Stimulated activated CD4-positive, alpha-beta T cell treated with anti-CD3 and anti-CD28 coated beads, Interleukin-2, amount 100 ng/mL, for 48 hours (primary cell): Measurements from ENCODE around the gene GLIS2.
"Not testable (repeated sequence)": the region's sequence is repeated elsewhere in the genome, so short reads cannot be mapped to it uniquely, and the experiment has no call there.

Experiments
- DNase-seq, 2 donors: peaks; one replicate each; pipeline ENCODE4 v3.0.0-alpha.2; 2020

GLIS2 gene

GRCh38 chr16:4337540-4338088 lies 21.7 kb downstream of the GLIS2 start:
- DNase-seq, result no peak

DNA sequence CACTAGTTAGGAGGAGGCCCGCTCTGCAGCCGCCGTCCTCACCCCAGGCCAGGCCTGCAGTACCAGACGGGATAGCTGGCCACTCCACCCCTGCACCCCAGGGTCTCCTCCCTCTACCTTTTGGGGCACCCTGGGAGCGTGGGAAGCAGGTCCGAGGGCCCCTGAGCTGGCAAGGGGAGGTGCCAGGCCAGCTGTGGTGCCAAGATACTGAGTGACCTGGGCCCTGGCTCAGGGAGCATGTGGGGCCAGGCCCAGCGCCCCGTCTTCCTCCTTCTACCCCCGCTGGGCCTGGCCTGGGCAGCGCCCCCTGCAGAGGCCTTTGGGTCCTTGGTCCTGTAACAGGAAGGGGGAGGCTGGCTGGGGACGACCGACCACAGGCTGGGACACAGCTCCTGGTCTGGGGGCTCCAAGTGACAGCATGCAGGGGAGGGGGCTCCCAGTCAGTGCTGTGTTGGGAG lies 22.3 kb downstream of the GLIS2 start:
- DNase-seq, result no peak

- DNase-seq, result no peak
Observed at GRCh38 chr16:4338712-4339299, 22.9 kb downstream of the GLIS2 start.

DNA sequence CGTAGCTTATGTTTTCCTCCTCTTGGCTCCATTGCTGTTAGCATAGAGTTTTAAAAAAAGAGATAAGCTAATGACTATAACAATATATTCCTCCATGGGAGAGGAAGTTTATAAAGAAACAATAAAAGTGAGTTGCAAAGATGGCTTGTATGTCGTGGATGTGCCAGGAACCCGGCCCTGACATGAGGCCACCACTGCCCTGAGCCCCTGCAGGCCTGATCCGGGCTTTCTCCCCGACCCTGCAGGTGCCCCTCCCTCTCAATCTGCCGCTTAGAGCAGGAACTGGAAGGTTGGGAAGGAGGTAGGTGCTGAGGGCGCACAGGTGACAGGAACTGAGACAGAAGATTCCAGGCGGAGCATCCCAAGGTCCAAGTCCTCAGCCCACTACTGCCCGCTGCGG lies 23.6 kb downstream of the GLIS2 start:
- DNase-seq, result no peak

- DNase-seq, result no peak
Observed at GRCh38 chr16:4339909-4340308, 24.0 kb downstream of the GLIS2 start.

GRCh38 chr16:4340443-4340842 lies 24.6 kb downstream of the GLIS2 start:
- no peak for DNase-seq

DNA sequence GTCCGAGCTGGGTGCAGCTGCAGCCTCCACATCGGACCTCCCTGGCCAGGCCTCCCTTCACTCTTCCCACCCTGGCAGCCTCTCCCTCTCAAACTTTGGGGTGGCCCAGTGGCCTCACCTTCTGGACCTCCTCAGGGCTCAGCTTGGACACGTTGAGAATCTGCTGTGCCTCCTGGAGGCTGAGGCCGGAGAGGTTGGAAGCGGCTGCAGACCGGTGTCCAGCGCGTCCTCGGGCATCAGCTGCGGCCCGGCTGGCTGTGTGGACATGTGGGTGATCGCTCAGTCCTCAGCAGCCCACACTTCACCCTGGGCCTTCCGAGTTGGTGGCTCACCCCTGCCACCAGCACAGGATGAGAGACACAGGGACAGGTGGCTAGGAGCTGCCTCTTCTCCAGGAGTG lies 25.4 kb downstream of the GLIS2 start:
- DNase-seq, result no peak

DNA sequence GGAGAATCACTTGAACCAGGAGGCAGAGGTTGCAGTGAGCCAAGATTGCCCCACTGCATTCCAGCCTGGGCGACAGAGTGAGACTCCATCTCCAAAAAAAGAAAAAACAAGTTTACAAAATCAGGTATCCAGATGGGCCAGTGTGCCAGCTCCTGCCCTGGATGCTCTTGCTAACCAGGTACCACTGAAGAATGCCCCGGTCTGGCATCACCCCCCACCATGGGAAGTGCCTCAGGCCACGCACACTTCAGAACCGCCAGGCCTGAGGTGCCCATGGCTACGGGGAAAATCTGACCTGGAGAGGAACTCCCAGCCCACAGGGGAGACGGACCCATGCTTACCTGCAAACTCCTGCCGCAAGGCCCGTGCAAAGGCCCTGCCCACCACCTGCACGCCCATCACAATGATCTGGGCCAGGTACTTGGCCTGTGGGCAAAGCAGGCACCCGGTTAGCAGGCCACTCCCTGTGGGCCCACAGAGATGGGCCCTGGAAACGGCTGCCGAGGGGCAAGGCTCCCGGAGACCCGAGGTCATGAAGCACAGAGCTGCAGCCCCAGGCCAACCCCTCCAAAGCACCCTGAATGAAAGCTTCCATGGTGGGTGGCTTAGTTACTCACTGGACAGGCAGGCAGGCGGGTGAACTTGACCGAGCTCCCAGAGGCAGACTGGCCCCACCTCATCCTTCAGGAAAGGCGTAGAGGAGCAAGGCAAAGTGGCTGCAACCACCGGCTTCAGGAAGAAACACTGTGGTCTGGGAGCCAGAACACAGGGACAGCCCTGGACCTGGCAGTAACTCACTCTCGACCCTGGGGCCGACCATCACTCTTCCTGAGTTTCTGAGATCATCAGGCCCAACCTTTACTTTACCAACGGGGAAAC lies 27.2 kb downstream of the GLIS2 start:
- DNase-seq, result no peak

DNA sequence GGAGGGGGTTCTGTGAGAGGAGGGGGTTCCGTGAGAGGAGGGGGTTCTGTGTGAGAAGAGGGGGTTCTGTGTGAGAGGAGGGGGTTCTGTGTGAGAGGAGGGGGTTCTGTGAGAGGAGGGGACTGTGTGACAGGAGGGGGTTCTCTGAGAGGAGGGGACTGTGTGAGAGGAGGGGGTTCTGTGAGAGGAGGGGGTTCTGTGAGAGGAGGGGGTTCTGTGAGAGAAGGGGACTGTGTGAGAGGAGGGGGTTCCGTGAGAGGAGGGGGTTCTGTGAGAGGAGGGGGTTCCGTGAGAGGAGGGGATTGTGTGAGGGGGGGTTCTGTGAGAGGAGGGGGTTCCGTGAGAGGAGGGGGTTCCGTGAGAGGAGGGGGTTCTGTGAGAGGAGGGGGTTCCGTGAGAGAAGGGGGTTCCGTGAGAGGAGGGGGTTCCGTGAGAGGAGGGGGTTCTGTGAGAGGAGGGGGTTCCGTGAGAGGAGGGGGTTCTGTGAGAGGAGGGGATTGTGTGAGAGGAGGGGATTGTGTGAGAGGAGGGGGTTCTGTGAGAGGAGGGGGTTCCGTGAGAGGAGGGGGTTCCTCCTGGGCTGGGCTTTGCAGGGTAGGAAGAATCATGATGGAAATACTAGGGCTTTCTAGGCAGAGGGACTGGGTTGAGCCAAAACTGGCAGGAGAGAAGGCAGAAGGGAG lies 28.6 kb downstream of the GLIS2 start:
- DNase-seq, result not testable (repeated sequence)

- no peak for DNase-seq
Observed at GRCh38 chr16:4344983-4345835, 29.3 kb downstream of the GLIS2 start.

- no peak for DNase-seq
Observed at GRCh38 chr16:4345836-4346781, 30.2 kb downstream of the GLIS2 start.

GRCh38 chr16:4347010-4347409 lies 31.1 kb downstream of the GLIS2 start:
- DNase-seq, result no peak

- DNase-seq, result no peak
Observed at GRCh38 chr16:4347765-4348509, 32.1 kb downstream of the GLIS2 start.

DNA sequence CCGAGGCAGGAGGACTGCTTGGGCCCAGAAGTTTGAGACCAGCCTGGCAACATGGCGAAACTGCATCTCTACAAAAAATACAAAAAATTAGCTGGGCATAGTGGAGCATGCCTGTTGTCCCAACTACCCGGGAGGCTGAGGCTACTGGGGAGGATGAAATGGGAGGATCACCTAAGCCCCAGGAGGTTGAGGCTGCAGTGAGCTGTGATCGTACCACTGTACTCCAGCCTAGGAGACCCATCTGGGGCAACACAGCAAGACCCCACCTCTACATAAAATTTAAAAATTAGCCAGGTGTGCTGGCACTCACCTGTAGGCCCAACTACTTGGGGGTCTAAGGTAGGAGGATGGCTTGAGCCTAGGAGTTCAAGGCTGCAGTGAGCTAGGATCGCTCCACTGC lies 33.5 kb downstream of the GLIS2 start:
- DNase-seq, result no peak

DNA sequence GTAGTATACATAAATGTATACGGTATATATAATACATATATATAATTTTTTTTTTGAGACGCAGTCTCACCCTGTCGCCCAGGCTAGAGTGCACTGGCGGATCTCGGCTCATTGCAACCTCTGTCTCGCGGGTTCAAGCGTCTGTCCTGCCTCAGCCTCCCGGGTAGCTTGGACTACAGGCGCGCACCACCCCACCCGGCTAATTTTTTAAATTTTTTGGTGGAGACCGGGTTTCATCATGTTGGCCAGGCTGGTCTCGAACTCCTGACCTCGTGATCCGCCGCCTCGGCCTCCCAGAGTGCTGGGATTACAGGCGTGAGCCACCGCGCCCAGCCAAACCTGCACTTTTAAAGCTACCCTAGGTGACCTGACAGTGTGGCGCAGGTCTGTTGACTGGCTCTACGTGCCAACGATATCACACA lies 34.5 kb downstream of the GLIS2 start:
- peak in 1 of 2 donors; percentile 25 for DNase-seq

GRCh38 chr16:4350787-4351659 lies 35.2 kb downstream of the GLIS2 start, which contains the start of gene PAM16:
Gene PAM16, minus strand, starts transcription at chr16:4351321. Its CDS starts 87 bp downstream, at chr16:4351234.
- DNase-seq, result peak; percentile 98 to 99

DNA sequence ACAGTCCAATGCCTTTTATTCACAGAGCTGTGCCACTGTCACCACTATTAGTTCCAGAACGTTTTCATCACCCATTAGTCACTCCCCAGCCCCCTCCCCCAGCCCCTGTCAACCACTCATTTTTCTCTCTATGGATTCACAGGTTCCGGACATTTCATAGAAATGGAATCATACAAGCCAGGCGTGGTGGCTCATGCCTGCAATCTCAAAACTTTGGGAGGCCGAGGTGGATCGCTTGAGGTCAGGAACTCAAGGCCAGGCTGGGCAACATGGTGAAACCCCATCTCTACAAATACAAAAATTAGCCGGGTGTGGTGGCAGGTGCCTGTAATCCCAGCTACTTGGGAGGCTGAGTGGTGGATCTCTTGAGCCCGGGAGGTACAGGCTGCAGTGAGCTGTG lies 36.0 kb downstream of the GLIS2 start:
- no peak for DNase-seq

- no peak for DNase-seq
Observed at GRCh38 chr16:4352843-4353242, 37.0 kb downstream of the GLIS2 start.

GRCh38 chr16:4353675-4354074 lies 37.8 kb downstream of the GLIS2 start:
- no peak for DNase-seq
